HG02798 (cell line): ENCODE measurements around the gene HSD3B1.
A peak's percentile ranks its signal among the peaks of the same experiment; 100 is the strongest.
"Not testable (repeated sequence)": the region's sequence is repeated elsewhere in the genome, so short reads cannot be mapped to it uniquely, and the experiment has no call there.

Experiments
- ATAC-seq: cut with Tn5 transposase; IDR thresholded peaks from one replicate; pipeline ENCODE4 v1.9.1; 2021; ENCODE audit warnings: mild to moderate bottlenecking; ENCODE audit not compliant: unreplicated experiment, poor library complexity

HSD3B1 gene

DNA sequence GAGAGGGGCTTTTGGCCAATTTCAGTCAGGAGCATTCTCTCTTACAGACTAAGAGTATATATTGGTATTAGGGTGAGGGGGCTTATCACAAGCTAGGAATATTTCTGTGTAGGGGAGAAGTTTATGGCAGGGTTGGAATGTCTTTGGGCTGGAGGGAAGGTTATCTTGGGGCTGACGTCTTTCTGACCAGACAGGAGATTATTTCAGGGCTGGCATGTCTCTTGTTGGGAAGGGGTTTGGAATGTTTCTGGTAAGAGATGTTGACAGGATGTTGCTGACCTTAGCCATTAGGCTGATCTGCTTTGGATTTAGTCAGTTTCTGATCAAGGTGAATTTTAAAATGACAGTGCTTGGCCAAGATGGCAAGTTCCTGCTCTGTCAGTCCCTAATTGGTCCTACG is 17.8 kb upstream of the HSD3B1 start:
- ATAC-seq, result no peak

GRCh38 chr1:119490925-119491324 is 16.1 kb upstream of the HSD3B1 start:
- ATAC-seq, result no peak

DNA sequence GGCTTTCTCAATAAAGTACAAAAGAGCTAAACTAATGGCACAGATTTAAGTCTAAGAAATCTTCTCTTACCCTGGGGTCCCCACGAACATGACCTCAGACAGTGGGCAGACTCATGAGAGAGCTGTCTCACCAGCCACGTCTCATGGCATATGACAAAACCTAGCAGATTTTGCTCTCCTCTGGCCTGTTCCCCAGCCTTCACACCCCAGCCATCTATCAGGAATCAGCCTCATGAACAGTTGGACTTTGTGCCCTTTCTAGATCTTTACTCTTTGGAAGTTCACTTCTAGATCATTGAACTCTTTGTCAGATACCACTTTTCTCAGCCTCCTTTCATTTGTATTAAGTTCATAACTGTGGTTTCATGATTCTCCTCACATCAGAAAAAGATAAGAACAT is 14.2 kb upstream of the HSD3B1 start:
- no peak for ATAC-seq

DNA sequence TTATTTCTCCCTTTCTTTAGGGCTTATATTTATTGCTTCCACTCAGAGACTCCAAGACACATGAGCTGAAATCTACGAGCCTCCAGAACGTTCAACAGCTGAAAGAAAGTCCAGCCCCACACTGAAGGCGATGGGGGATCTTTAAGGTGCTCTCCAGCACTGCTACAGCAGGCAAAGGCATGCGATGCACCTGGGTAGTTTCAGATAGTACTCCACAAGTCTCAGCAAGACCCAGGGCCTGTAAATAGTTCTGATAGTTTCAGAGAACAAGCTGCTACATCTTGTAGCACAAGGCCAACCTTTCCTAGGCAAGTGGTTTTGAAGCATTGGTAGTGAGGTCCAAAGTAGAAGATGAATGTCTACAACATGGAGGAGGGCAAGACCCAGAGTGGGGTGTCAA is 2.2 kb upstream of the HSD3B1 start:
- ATAC-seq, result peak; percentile 76

DNA sequence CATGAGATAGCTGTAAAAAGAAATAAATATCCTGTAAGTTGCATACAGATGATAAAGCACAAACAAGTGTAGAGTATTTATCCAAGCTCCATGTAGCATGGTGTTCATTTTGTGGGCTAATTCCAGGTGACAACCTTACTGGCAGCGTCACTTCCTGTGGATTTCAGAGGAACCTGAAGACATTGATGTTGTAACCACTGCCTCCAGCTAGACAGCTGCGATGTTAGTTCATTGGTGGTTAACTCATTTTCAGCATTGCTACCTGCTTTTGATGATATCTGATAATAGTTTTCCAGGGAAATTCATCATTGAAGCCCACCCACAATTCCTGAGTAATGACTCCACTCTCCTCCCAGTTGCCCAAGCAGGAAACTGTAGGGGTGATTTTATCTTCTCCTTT is 3.0 kb downstream of the HSD3B1 start:
- ATAC-seq, result no peak

GRCh38 chr1:119515221-119515620 is 8.2 kb downstream of the HSD3B1 start:
- ATAC-seq, result no peak

- no peak for ATAC-seq
Observed at GRCh38 chr1:119516247-119516646, 9.2 kb downstream of the HSD3B1 start.

DNA sequence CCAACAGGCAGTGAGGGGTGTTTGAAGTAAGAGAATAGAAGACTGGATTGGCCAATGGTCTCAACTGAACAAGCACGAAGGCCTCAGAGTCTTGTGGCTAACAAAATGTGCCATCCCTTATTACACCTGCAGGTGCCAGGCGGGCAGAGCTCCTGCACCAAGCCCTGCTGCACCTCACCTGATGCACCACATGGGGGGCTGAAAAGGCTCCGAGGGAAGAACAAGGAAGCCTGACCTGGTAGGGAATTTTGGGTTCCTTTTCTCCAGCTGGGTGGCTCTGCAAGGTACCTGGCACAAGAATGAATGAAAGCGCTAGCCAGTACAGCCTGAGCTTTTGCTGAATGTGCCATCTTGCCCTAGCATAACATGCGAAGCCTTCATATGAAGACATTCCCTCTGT is 9.7 kb downstream of the HSD3B1 start:
- ATAC-seq, result no peak

DNA sequence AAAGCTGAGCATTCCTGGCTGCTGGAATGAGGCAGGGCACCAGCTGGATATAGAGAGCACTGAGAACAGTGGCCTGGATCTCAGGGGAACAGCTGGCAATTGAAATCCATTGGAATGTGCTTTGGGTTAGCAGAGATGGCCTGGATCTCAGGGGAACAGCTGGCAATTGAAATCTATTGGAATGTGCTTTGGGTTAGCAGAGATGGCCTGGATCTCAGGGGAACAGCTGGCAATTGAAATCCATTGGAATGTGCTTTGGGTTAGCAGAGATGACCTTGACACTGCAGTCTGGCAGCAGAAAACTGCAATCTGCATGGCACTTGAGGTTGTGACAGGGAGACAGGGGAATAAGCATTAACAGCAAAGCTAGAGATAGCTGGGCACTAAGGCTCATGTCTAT is 10.7 kb downstream of the HSD3B1 start:
- not testable (repeated sequence) for ATAC-seq

GRCh38 chr1:119531606-119532323 is 24.8 kb downstream of the HSD3B1 start:
- no peak for ATAC-seq

DNA sequence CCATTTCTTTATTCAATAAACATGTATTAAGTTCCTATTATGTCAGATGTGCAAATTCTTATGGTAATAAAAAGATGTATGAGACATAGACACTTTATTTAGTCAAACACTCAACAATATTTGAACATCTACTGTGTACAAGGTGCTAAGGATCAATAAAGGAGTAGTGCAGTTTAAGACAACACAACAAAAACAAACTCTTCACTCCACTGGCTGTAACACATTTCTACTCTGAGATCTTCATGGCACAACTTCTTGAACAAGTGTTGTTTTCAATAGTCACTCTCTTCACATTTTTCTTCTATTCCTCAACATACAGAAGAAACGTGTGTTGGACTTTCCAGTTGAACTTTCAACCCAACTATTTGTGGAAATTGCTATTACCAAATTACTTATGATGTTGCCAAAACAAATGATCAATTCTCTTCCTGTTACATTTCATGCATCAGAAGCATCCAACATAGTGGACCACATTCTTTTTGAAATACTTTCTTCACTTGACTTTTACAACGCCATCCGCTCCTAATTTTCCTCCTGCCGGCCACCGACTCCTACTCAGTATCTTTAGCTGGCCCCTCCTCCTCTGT is 25.4 kb downstream of the HSD3B1 start:
- no peak for ATAC-seq

- ATAC-seq, result no peak
Observed at GRCh38 chr1:119535381-119535780, 28.4 kb downstream of the HSD3B1 start.

DNA sequence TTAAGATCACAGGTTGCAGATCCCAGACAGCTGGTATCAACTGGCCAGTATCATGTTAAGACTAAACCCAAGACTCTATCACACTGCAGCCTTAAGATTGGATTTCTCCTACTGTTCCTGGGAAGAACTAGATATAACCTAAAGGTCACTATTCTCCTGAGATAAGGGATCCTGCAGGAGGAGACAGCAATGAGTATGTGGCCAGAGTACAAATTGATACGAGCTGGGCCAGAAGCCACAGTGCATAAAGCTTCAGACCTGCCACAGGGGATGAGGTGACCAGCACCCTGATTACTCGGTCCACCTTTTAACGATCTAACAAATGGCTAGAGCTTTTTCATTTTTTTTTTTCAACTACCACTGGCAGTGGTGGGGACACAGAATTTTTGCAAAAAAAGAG is 31.0 kb downstream of the HSD3B1 start:
- ATAC-seq, result no peak

DNA sequence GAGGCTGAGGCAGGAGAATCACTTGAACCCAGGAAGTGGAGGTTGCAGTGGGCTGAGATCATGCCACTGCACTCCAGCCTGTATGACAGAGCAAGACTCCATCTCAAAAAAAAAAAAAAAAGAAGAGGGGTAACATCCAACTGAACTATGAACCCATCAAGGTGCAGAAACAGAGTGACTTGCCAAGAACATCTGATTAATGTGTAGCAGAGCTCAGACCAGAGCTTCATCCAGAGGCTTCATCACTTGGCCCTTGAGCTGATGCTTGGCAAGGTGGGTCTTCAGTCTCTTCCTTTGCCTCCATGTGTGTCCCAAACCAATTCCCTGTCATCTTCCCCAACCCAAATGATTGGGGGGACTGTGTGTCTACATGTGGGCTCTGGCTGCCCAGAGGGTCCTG is 32.6 kb downstream of the HSD3B1 start:
- no peak for ATAC-seq

- no peak for ATAC-seq
Observed at GRCh38 chr1:119541389-119541788, 34.4 kb downstream of the HSD3B1 start.

DNA sequence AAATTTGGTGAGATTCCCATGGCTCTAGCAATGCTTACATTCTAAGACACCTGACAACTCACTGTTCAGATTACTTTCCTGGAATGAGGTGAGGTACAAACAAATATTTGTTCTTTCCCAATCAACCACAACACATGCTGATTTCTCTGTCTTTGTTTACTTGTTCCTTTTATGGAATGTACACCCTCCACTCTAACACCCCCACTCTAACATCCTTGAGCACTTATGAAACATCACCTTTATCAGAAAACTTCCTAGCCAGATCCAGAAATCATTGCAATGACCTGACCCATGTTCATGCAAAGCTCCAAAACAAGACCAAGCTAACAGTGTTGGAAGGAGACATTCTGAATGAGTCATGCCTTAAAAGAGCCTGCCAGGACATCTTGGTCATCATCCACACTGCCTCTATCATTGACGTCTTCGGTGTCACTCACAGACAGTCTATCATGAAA is 35.5 kb downstream of the HSD3B1 start:
- ATAC-seq, result no peak

GRCh38 chr1:119544165-119544762 is 37.3 kb downstream of the HSD3B1 start:
- ATAC-seq, result peak; percentile 42

- no peak for ATAC-seq
Observed at GRCh38 chr1:119546641-119547040, 39.6 kb downstream of the HSD3B1 start.

GRCh38 chr1:119547306-119547705 is 40.3 kb downstream of the HSD3B1 start:
- ATAC-seq, result no peak

DNA sequence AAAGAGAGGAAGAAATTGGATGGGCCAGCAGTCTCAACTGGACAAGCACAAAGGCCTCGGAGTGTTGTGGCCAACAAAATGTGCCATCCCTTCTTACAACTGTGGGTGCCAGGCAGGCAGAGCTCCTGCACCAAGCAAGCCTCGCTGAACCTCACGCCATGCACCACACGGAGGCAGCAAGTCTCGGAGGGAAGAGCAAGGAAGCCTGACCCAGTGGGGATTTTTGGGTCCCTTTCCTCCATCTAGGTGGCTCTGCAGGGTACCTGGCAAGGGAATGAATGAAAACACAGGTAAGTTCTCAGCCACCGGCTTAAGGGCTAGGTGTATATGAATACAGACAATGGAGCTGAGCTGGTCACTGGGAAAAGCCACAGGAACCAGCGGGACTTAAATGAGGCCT is 40.8 kb downstream of the HSD3B1 start:
- ATAC-seq, result no peak

GRCh38 chr1:119549719-119550132 is 42.7 kb downstream of the HSD3B1 start:
- peak; percentile 73 for ATAC-seq

- ATAC-seq, result no peak
Observed at GRCh38 chr1:119550381-119550780, 43.4 kb downstream of the HSD3B1 start.
